Hematopoietic multipotent progenitor cell treated with erythropoietin and hydrocortisone succinate and interleukin-3 and kit ligand, for 6 days (in vitro differentiated cells): ENCODE results near the gene RITA1.

Experiments used
- DNase-seq: peaks from one replicate; pipeline ENCODE4 v3.0.0-alpha.2; 2015

Gene RITA1

GRCh38 chr12:113180333-113180732 is 5.2 kb upstream of the RITA1 start:
- DNase-seq: no peak

- DNase-seq: no peak
Observed at GRCh38 chr12:113181975-113182374, 3.5 kb upstream of the RITA1 start.

GRCh38 chr12:113183030-113183589 is 2.4 kb upstream of the RITA1 start:
- no peak for DNase-seq

- no peak for DNase-seq
Observed at GRCh38 chr12:113184098-113184899, 1.2 kb upstream of the RITA1 start.

- DNase-seq: peak; percentile 97
Observed at GRCh38 chr12:113184900-113185179, 681 bp upstream of the RITA1 start.

GRCh38 chr12:113186033-113186365 is 478 bp downstream of the RITA1 start:
- DNase-seq: peak; percentile 67

GRCh38 chr12:113186666-113187325 is 1.3 kb downstream of the RITA1 start:
- DNase-seq: no peak

GRCh38 chr12:113189361-113189760 is 3.8 kb downstream of the RITA1 start:
- DNase-seq: no peak

GRCh38 chr12:113190761-113191160 is 5.2 kb downstream of the RITA1 start:
- peak; percentile 93 for DNase-seq

- DNase-seq: peak; percentile 86
Observed at GRCh38 chr12:113191227-113191626, 5.7 kb downstream of the RITA1 start.

- DNase-seq: no peak
Observed at GRCh38 chr12:113194971-113195391, 9.5 kb downstream of the RITA1 start.

GRCh38 chr12:113195598-113195997 is 10.1 kb downstream of the RITA1 start:
- no peak for DNase-seq

GRCh38 chr12:113196582-113196981 is 11.1 kb downstream of the RITA1 start:
- DNase-seq: no peak

GRCh38 chr12:113196990-113197389 is 11.5 kb downstream of the RITA1 start:
- peak; percentile 95 for DNase-seq

- no peak for DNase-seq
Observed at GRCh38 chr12:113197518-113198077, 12.1 kb downstream of the RITA1 start.

- no peak for DNase-seq
Observed at GRCh38 chr12:113198296-113198695, 12.8 kb downstream of the RITA1 start.

GRCh38 chr12:113200021-113200797 is 14.7 kb downstream of the RITA1 start:
- no peak for DNase-seq

- DNase-seq: no peak
Observed at GRCh38 chr12:113201187-113202177, 16.0 kb downstream of the RITA1 start.

- DNase-seq: peak; percentile 47
Observed at GRCh38 chr12:113202300-113203075, 17.0 kb downstream of the RITA1 start.

GRCh38 chr12:113203852-113204760 is 18.6 kb downstream of the RITA1 start:
- peak; percentile 74 for DNase-seq
